Activated B cell treated with CpG ODN at 0.5 μM for 24 hours (primary cell): ENCODE measurements around the gene CCDC38. TPM values are rescaled to one million over a fixed set of nuclear protein-coding genes. Genes with fewer than 3 reads are reported as not detected.
"Not testable (repeated sequence)": the region's sequence is repeated elsewhere in the genome, so short reads cannot be mapped to it uniquely, and the experiment has no call there.

ENCODE experiments used
- ATAC-seq: fragments of 200-7000 bp; cut with Tn5 transposase; one replicate; pipeline ENCODE4 v1.10.0; 2021; ENCODE audit warnings: low read depth, mild to moderate bottlenecking, moderate library complexity
- CTCF ChIA-PET: fragments of 350-600 bp; sonication (Branson Sonifier 250); formaldehyde crosslinking; loops from one replicate; lab custom pipeline; 2021; ENCODE audit warnings: antibody characterized with exemption; lab: Charles Lee
- POLR2A ChIA-PET: fragments of 350-600 bp; sonication (Branson Sonifier 250); formaldehyde crosslinking; loops from one replicate; lab custom pipeline; 2021; ENCODE audit warnings: antibody characterized with exemption; lab: Charles Lee
- DNase-seq: peaks from one replicate; pipeline ENCODE4 v3.0.0; 2022
- H3K27ac Mint-ChIP-seq: one replicate; pipeline ENCODE4 v1.8.0; 2020; ENCODE audit warnings: mixed read lengths
- H3K27me3 Mint-ChIP-seq: one replicate; pipeline ENCODE4 v1.8.0; 2021; ENCODE audit warnings: mixed read lengths
- H3K36me3 Mint-ChIP-seq: one replicate; pipeline ENCODE4 v1.8.0; 2021; ENCODE audit warnings: low read depth, mixed read lengths
- H3K4me1 Mint-ChIP-seq: one replicate; pipeline ENCODE4 v1.8.0; 2021; ENCODE audit warnings: mixed read lengths
- H3K4me3 Mint-ChIP-seq: one replicate; pipeline ENCODE4 v1.8.0; 2020; ENCODE audit warnings: mild to moderate bottlenecking, mixed read lengths
- H3K9me3 Mint-ChIP-seq: one replicate; pipeline ENCODE4 v1.8.0; 2020; ENCODE audit warnings: mixed read lengths
- CTCF ChIP-seq: fragments of 200-600 bp; IDR thresholded peaks from one replicate; pipeline ENCODE4 v1.8.0; 2022; ENCODE audit warnings: antibody characterized with exemption, mild to moderate bottlenecking
- intact Hi-C: fragments of 100-400 bp; cut with micrococcal nuclease; formaldehyde crosslinking; loops from one replicate; pipeline ENCODE4 v1.15.1; 2024
- total RNA-seq: library from RNA; stranded (reverse); gene quantifications from 2 replicates; pipeline ENCODE4 v1.2.3, GENCODE V29; 2022

The CCDC38 gene
- total RNA-seq, 1 donor from 2014 or later, result 0.09 TPM

- no peak for ATAC-seq
- Mint-ChIP-seq H3K27ac (no peak overlapping the region), H3K4me1 (no peaks in the 10 kb centered on the region), H3K36me3 (no peaks in the 10 kb centered on the region), H3K9me3 (no peaks in the 10 kb centered on the region), H3K4me3 (no peak overlapping the region), H3K27me3 (peaks cover 14% of the 10 kb centered on the region)
- DNase-seq, result no peak
- intact Hi-C loops, result no loop called here
- ChIA-PET POLR2A (no interaction called here), CTCF (no interaction called here)
- TF ChIP-seq CTCF, result no peak
Measured at GRCh38 chr12:95848575-95849388, 93.6 kb downstream of the CCDC38 start.

- H3K4me3 Mint-ChIP-seq, H3K36me3 Mint-ChIP-seq, POLR2A ChIA-PET, DNase-seq, H3K9me3 Mint-ChIP-seq, H3K27ac Mint-ChIP-seq, H3K4me1 Mint-ChIP-seq, ATAC-seq, CTCF ChIA-PET, intact Hi-C loops: not testable (repeated sequence)
- peaks cover 34% of the 10 kb centered on the region for H3K27me3 Mint-ChIP-seq
Measured at GRCh38 chr12:95842426-95842825, 100.0 kb downstream of the CCDC38 start.

- no peak for ATAC-seq
- no peak overlapping the region for H3K27ac Mint-ChIP-seq
- no peak for TF ChIP-seq CTCF
Measured at GRCh38 chr12:95838125-95838524, 104.3 kb downstream of the CCDC38 start.

DNA sequence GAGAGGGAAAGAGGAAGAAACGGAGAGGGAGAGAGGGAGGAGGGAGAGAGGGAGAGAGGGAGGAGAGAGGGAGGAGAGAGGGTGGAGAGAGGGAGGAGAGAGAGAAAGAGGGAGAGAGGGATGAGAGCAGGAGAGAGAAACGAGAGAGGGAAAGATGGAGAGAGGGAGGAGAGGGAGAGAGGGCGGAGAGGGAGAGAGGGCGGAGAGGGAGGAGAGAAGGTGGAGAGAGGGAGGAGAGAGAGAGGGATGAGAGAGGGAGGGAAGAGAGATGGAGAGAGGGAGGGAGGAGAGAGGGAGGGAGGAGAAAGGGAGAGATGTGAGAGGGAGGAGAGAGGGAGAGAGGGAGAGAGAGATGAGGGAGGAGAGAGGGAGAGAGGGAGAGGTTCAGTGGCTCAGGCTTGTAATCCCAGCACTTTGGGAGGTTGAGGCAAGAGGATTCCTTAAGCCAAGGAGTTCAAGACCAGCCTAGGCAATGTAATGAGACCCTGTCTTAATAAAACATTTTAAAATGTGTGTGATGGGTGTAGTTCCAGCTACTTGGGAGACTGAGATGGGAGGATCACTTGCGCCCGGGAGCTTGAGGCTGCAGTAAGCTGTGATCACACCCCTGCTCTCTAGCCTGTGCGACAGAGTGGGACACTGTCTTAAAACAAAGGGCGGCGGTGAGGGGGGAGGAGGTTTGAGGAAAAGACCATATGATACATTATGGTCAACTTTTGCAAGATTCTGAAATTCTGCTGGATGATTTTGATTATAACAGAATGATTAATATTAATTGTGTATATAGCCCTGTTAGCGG is 105.0 kb downstream of the CCDC38 start:
- Mint-ChIP-seq H3K27me3 (peaks cover 25% of the 10 kb centered on the region), H3K27ac (no peak overlapping the region), H3K36me3 (no peaks in the 10 kb centered on the region), H3K9me3 (no peaks in the 10 kb centered on the region), H3K4me3 (no peak overlapping the region), H3K4me1 (peaks cover 2% of the 10 kb centered on the region)
- POLR2A ChIA-PET, result no interaction called here
- DNase-seq (no peak), ATAC-seq (no peak)
- intact Hi-C loops, result no loop called here
- CTCF ChIA-PET, result no interaction called here
- no peak for TF ChIP-seq CTCF

More at GRCh38 chr12:95838125-95838524, 104.3 kb downstream of the CCDC38 start:
- peaks cover 2% of the 10 kb centered on the region for H3K4me1 Mint-ChIP-seq
- H3K9me3 Mint-ChIP-seq, result no peaks in the 10 kb centered on the region
- ChIA-PET POLR2A (no interaction called here), CTCF (no interaction called here)
- peaks cover 28% of the 10 kb centered on the region for H3K27me3 Mint-ChIP-seq
- intact Hi-C loops, result no loop called here
- DNase-seq, result no peak
- no peaks in the 10 kb centered on the region for H3K36me3 Mint-ChIP-seq
- no peak overlapping the region for H3K4me3 Mint-ChIP-seq

- Mint-ChIP-seq H3K4me1 (peaks cover 2% of the 10 kb centered on the region), H3K27me3 (peaks cover 29% of the 10 kb centered on the region), H3K36me3 (no peaks in the 10 kb centered on the region), H3K9me3 (no peaks in the 10 kb centered on the region), H3K4me3 (no peak overlapping the region), H3K27ac (no peak overlapping the region)
- ChIA-PET CTCF (no interaction called here), POLR2A (no interaction called here)
- DNase-seq (no peak), ATAC-seq (no peak)
- intact Hi-C loops, result no loop called here
- TF ChIP-seq CTCF, result no peak
Measured at GRCh38 chr12:95836630-95837239, 105.7 kb downstream of the CCDC38 start.
